OCI-LY7 (cell line): Measurements from ENCODE around the gene TFPT.

ENCODE experiments used
- CTCF ChIP-seq: fragments of 200-600 bp; sonication (generic); conservative IDR thresholded peaks from 2 replicates; pipeline ENCODE4 v1.5.1; 2014; ENCODE audit warnings: mild to moderate bottlenecking, antibody characterized with exemption, low read length, moderate library complexity, mixed read lengths
- EZH2phosphoT487 ChIP-seq: fragments of 200-600 bp; sonication (generic); IDR thresholded peaks from 2 replicates; pipeline ENCODE4 v1.6.1; 2018; ENCODE audit warnings: low read depth, borderline replicate concordance, mild to moderate bottlenecking, mixed run types, antibody characterized with exemption, low read length, moderate library complexity, mixed read lengths

GRCh38 chr19:54154603-54155345 lies 39.3 kb upstream of the TFPT start:
- TF ChIP-seq CTCF (no peak), EZH2phosphoT487 (no peak)
